Endothelial cell of umbilical vein (primary cell): ENCODE results near the gene SLC25A1.

Experiments used
- MAX ChIP-seq: IDR thresholded peaks from 2 replicates; pipeline ENCODE4 v1.6.1; 2011; ENCODE audit not compliant: insufficient read depth, insufficient read length
- TF ChIP-seq, protein P1 (sequence below), 2 donors: IDR thresholded peaks; 1 replicate in 1 of 2; 2 replicates in 1 of 2; pipeline ENCODE4 v1.5.1; 2011; ENCODE audit warnings: low read length in 2 of 2, mild to moderate bottlenecking in 2 of 2, moderate library complexity in 2 of 2, control low read depth in 1 of 2, inconsistent platforms in 1 of 2, low read depth in 1 of 2; ENCODE audit not compliant: insufficient read depth in 1 of 2; ENCODE audit errors: extremely low read depth in 1 of 2

DNA sequence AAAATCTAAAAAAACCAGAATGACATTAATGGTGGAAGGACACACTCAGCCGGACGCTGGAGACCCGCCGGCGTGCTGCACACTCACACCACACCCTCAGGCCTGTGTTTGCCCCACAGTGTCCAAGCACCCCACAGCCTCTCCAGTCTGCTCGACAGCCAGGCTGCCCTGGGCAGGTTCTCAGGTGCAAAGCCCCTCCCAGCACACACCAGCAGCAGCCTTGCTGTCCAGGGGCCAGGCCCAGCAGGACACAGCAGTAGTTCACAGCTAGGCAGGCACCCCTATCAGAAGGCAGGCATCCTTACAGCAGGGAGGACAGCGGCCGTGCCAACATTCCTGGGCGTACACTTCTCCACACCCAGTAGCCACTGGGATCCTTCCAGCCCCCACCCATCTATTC lies 1.7 kb upstream of the SLC25A1 start:
- TF ChIP-seq, protein P1, sequence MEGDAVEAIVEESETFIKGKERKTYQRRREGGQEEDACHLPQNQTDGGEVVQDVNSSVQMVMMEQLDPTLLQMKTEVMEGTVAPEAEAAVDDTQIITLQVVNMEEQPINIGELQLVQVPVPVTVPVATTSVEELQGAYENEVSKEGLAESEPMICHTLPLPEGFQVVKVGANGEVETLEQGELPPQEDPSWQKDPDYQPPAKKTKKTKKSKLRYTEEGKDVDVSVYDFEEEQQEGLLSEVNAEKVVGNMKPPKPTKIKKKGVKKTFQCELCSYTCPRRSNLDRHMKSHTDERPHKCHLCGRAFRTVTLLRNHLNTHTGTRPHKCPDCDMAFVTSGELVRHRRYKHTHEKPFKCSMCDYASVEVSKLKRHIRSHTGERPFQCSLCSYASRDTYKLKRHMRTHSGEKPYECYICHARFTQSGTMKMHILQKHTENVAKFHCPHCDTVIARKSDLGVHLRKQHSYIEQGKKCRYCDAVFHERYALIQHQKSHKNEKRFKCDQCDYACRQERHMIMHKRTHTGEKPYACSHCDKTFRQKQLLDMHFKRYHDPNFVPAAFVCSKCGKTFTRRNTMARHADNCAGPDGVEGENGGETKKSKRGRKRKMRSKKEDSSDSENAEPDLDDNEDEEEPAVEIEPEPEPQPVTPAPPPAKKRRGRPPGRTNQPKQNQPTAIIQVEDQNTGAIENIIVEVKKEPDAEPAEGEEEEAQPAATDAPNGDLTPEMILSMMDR (IDR thresholded peaks at IDR 0.05; ENCODE audit: extremely low read depth in 1 of 2, insufficient read depth in 1 of 2, low read depth in 1 of 2, low read length in 2 of 2), result no peak
- TF ChIP-seq MAX, result no peak
